SK-N-SH (cell line): ENCODE measurements around the gene EPB41L3. TPM values are rescaled to one million over a fixed set of nuclear protein-coding genes. Genes with fewer than 3 reads are reported as not detected.

Experiments used
- CTCF ChIA-PET: fragments of 300-600, 350-600 bp; formaldehyde crosslinking; extraction: SDS; loops from one replicate; lab custom pipeline; 2021; lab: Yijun Ruan, JAX
- POLR2A ChIA-PET: fragments of 350-600 bp; sonication (Branson Sonifier 250); formaldehyde crosslinking; extraction: SDS; loops from one replicate; lab custom pipeline; 2020; ENCODE audit warnings: antibody characterized with exemption, inconsistent platforms; lab: Yijun Ruan, JAX
- DNase-seq: peaks from one replicate; pipeline ENCODE4 v3.0.0; 2012
- H2AFZ ChIP-seq: fragments of 200-600 bp; sonication (generic); 2 replicates; pipeline ENCODE4 v1.8.1; 2016; ENCODE audit warnings: antibody characterized with exemption, mild to moderate bottlenecking, low read depth
- H3F3A ChIP-seq: fragments of 200-600 bp; sonication (generic); replicated peaks from 2 replicates; pipeline ENCODE3; 2016; ENCODE audit warnings: antibody characterized with exemption, mild to moderate bottlenecking; ENCODE audit not compliant: insufficient read depth
- H3K27ac ChIP-seq, 2 experiments: fragments of 200-500 bp in 1 of 2; fragments of 200-600 bp in 1 of 2; sonication (Bioruptor generic) in 1 of 2; sonication (generic), shearing (Covaris generic) in 1 of 2; 2 replicates each; pipeline versions ENCODE4 v1.5.1 to v1.6.1; 2014 to 2016; ENCODE audit warnings: low read depth in 2 of 2, inconsistent platforms in 1 of 2, low read length in 1 of 2, mild to moderate bottlenecking in 1 of 2, mixed read lengths in 1 of 2
- H3K27me3 ChIP-seq: fragments of 200-600 bp; sonication (generic), shearing (Covaris generic); 2 replicates; pipeline ENCODE4 v1.6.1; 2016; ENCODE audit warnings: mixed run types; ENCODE audit not compliant: insufficient read depth
- H3K36me3 ChIP-seq, 2 experiments: fragments of 200-500 bp in 1 of 2; fragments of 200-600 bp in 1 of 2; sonication (Bioruptor generic) in 1 of 2; sonication (generic) in 1 of 2; replicated peaks in 1 of 2; 2 replicates each; pipeline versions ENCODE3 to v1.5.1; 2014 to 2016; ENCODE audit warnings: low read length in 1 of 2, mild to moderate bottlenecking in 1 of 2; ENCODE audit not compliant: insufficient read depth in 2 of 2, control insufficient read depth in 1 of 2
- H3K4me1 ChIP-seq, 2 experiments: fragments of 200-500 bp in 1 of 2; fragments of 200-600 bp in 1 of 2; sonication (Bioruptor generic) in 1 of 2; sonication (generic), shearing (Covaris generic) in 1 of 2; 2 replicates each; pipeline versions ENCODE4 v1.5.1 to v1.6.1; 2014 to 2016; ENCODE audit warnings: low read depth in 1 of 2, low read length in 1 of 2, mixed run types in 1 of 2; ENCODE audit not compliant: insufficient read depth in 2 of 2, control insufficient read depth in 1 of 2
- H3K4me2 ChIP-seq: fragments of 200-600 bp; sonication (generic), shearing (Covaris generic); 2 replicates; pipeline ENCODE4 v1.6.1; 2017; ENCODE audit warnings: mixed run types
- H3K4me3 ChIP-seq, 2 experiments: fragments of 200-500 bp in 1 of 2; fragments of 200-600 bp in 1 of 2; sonication (Bioruptor generic) in 1 of 2; sonication (generic), shearing (Covaris generic) in 1 of 2; 2 replicates each; pipeline versions ENCODE4 v1.5.1 to v1.8.1; 2014 to 2016; ENCODE audit warnings: low read depth in 2 of 2, inconsistent platforms in 1 of 2, low read length in 1 of 2, mild to moderate bottlenecking in 1 of 2, mixed read lengths in 1 of 2, moderate library complexity in 1 of 2
- H3K79me2 ChIP-seq: fragments of 200-600 bp; sonication (generic); 2 replicates; pipeline ENCODE4 v1.8.1; 2017; ENCODE audit warnings: mild to moderate bottlenecking; ENCODE audit not compliant: insufficient read depth
- H3K9ac ChIP-seq: fragments of 200-600 bp; sonication (generic); 2 replicates; pipeline ENCODE4 v1.6.1; 2017; ENCODE audit warnings: mixed run types
- H3K9me2 ChIP-seq: fragments of 200-600 bp; sonication (generic); 2 replicates; pipeline ENCODE4 v1.6.1; 2017; ENCODE audit warnings: mixed run types
- H3K9me3 ChIP-seq: fragments of 200-600 bp; sonication (generic); 2 replicates; pipeline ENCODE4 v1.6.1; 2017; ENCODE audit warnings: mixed run types, mild to moderate bottlenecking, moderate library complexity
- H4K20me1 ChIP-seq: fragments of 200-600 bp; sonication (generic); 2 replicates; pipeline ENCODE4 v1.6.1; 2017; ENCODE audit warnings: mild to moderate bottlenecking, mixed run types; ENCODE audit not compliant: insufficient read depth
- EP300 ChIP-seq, 2 experiments: IDR thresholded peaks; 2 replicates each; pipeline versions ENCODE4 v1.4.0 to v1.6.1; 2012; ENCODE audit warnings: borderline replicate concordance in 1 of 2, low read depth in 1 of 2, low read length in 1 of 2
- EZH2phosphoT487 ChIP-seq: fragments of 200-600 bp; sonication (generic); IDR thresholded peaks from 2 replicates; pipeline ENCODE4 v1.6.1; 2017; ENCODE audit warnings: low read depth, mixed run types, mild to moderate bottlenecking, antibody characterized with exemption, moderate library complexity, borderline replicate concordance
- FOXM1 ChIP-seq: IDR thresholded peaks from 2 replicates; pipeline ENCODE4 v1.4.0; 2012; ENCODE audit warnings: low read depth, mild to moderate bottlenecking
- GATA2 ChIP-seq: sonication (generic); formaldehyde crosslinking; IDR thresholded peaks from 2 replicates; pipeline ENCODE4 v1.5.0; 2020; ENCODE audit warnings: mild to moderate bottlenecking, missing genetic modification reagents
- MXI1 ChIP-seq: IDR thresholded peaks from 2 replicates; pipeline ENCODE4 v1.6.1; 2012; ENCODE audit warnings: mild to moderate bottlenecking, low read depth, low read length, improper control_type of control experiment
- POLR2AphosphoS5 ChIP-seq: IDR thresholded peaks from 2 replicates; pipeline ENCODE4 v1.6.1; 2012; ENCODE audit warnings: low read depth, low read length
- RAD21 ChIP-seq: IDR thresholded peaks from 2 replicates; pipeline ENCODE4 v1.6.1; 2012; ENCODE audit warnings: mild to moderate bottlenecking, low read length
- RCOR1 ChIP-seq: fragments of 150-350 bp; IDR thresholded peaks from 2 replicates; pipeline ENCODE4 v1.6.1; 2017; ENCODE audit warnings: antibody characterized with exemption, low read length
- RFX5 ChIP-seq: IDR thresholded peaks from 2 replicates; pipeline ENCODE4 v1.6.1; 2012; ENCODE audit warnings: mild to moderate bottlenecking, improper control_type of control experiment, low read length
- RXRA ChIP-seq: IDR thresholded peaks from 2 replicates; pipeline ENCODE4 v1.4.0; 2012; ENCODE audit warnings: low read depth, mild to moderate bottlenecking, borderline replicate concordance
- SIN3A ChIP-seq: IDR thresholded peaks from 2 replicates; pipeline ENCODE4 v1.6.1; 2012; ENCODE audit warnings: low read depth, mild to moderate bottlenecking, low read length, moderate library complexity, borderline replicate concordance
- SMC3 ChIP-seq: IDR thresholded peaks from 2 replicates; pipeline ENCODE4 v1.6.1; 2012; ENCODE audit warnings: low read depth, low read length, improper control_type of control experiment
- TEAD4 ChIP-seq: IDR thresholded peaks from 2 replicates; pipeline ENCODE4 v1.4.0; 2012; ENCODE audit warnings: mild to moderate bottlenecking, borderline replicate concordance; ENCODE audit not compliant: insufficient read depth
- YY1 ChIP-seq: IDR thresholded peaks from 2 replicates; pipeline ENCODE4 v1.4.0; 2012; ENCODE audit warnings: low read depth, mild to moderate bottlenecking
- WGBS: methylation state at CpG from one replicate; pipeline ENCODE4 v1.1.6; 2017; ENCODE audit warnings: low lambda C conversion rate; 5-methylcytosine and 5-hydroxymethylcytosine counted together
- polyA plus RNA-seq, 3 experiments: library from polyadenylated mRNA; depleted of rRNA; stranded (reverse); fragments of >200 nt; gene quantifications; 2 replicates each; pipeline ENCODE4 v1.2.3, GENCODE V29; 2012
- TF ChIP-seq, protein P1 (sequence below): IDR thresholded peaks from 2 replicates; pipeline ENCODE4 v1.4.0; 2012; ENCODE audit warnings: low read depth, borderline replicate concordance
- TF ChIP-seq, protein P2 (sequence below): fragments of 200-600 bp; sonication (generic); IDR thresholded peaks from 2 replicates; pipeline ENCODE4 v1.6.1; 2017; ENCODE audit warnings: antibody characterized with exemption, mild to moderate bottlenecking, moderate library complexity
- TF ChIP-seq, protein P3 (sequence below): IDR thresholded peaks from 2 replicates; pipeline ENCODE4 v1.4.0; 2012; ENCODE audit warnings: low read depth, borderline replicate concordance

Gene EPB41L3
- polyA plus RNA-seq, 1 of the 3 experiments (the other 2 are of a cell fraction) = 0.15 TPM

DNA sequence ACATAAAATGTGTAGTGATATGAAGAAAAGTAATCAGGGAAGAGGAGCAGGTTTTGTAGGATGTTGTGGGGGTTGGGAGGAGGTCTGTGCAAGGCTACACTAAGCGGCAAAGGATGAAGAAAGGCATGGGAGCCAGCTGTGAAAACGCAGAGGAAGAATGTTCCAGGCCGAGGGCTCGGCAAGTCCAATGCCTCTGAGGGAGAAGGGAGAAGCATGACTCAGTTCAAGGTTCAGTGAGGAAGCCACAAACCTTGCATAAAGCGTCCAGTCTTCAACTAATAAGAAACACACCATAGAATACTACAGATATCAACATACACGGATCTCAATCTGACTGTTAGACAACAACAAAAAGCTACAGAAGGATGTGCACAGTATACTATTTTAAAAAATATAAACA is 16.2 kb downstream of the EPB41L3 start:
- no peaks in the 10 kb centered on the region for H3K9me2 ChIP-seq
- no peaks in the 10 kb centered on the region for H3F3A ChIP-seq
- no peak overlapping the region for H3K4me3 ChIP-seq
- DNase-seq = no peak
- H3K9me3 ChIP-seq = no peaks in the 10 kb centered on the region
- H3K36me3 ChIP-seq = no peaks in the 10 kb centered on the region
- TF ChIP-seq RXRA (no peak), YY1 (no peak), SIN3A (no peak), EZH2phosphoT487 (no peak), FOXM1 (no peak), SMC3 (no peak), RFX5 (no peak), GATA2 (no peak)
- TF ChIP-seq, protein P1, sequence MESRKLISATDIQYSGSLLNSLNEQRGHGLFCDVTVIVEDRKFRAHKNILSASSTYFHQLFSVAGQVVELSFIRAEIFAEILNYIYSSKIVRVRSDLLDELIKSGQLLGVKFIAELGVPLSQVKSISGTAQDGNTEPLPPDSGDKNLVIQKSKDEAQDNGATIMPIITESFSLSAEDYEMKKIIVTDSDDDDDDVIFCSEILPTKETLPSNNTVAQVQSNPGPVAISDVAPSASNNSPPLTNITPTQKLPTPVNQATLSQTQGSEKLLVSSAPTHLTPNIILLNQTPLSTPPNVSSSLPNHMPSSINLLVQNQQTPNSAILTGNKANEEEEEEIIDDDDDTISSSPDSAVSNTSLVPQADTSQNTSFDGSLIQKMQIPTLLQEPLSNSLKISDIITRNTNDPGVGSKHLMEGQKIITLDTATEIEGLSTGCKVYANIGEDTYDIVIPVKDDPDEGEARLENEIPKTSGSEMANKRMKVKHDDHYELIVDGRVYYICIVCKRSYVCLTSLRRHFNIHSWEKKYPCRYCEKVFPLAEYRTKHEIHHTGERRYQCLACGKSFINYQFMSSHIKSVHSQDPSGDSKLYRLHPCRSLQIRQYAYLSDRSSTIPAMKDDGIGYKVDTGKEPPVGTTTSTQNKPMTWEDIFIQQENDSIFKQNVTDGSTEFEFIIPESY = no peak
- TF ChIP-seq, protein P2, sequence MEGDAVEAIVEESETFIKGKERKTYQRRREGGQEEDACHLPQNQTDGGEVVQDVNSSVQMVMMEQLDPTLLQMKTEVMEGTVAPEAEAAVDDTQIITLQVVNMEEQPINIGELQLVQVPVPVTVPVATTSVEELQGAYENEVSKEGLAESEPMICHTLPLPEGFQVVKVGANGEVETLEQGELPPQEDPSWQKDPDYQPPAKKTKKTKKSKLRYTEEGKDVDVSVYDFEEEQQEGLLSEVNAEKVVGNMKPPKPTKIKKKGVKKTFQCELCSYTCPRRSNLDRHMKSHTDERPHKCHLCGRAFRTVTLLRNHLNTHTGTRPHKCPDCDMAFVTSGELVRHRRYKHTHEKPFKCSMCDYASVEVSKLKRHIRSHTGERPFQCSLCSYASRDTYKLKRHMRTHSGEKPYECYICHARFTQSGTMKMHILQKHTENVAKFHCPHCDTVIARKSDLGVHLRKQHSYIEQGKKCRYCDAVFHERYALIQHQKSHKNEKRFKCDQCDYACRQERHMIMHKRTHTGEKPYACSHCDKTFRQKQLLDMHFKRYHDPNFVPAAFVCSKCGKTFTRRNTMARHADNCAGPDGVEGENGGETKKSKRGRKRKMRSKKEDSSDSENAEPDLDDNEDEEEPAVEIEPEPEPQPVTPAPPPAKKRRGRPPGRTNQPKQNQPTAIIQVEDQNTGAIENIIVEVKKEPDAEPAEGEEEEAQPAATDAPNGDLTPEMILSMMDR = no peak
- H3K9ac ChIP-seq = no peak overlapping the region
- no peak overlapping the region for H3K4me2 ChIP-seq
- 18% methylated on average over 6 of the region's 6 CpGs for WGBS
- ChIA-PET POLR2A (no interaction called here), CTCF (interaction anchor here (0.8 kb wide), 1 partner anchor 77 kb away, joined by 3 read pairs; no protein-coding TSS in a partner anchor)
- H3K27me3 ChIP-seq = no peaks in the 10 kb centered on the region
- no peaks in the 10 kb centered on the region for H3K79me2 ChIP-seq
- H2AFZ ChIP-seq = no peak overlapping the region
- no peaks in the 10 kb centered on the region; a peak in 1 of 4 replicates for H3K4me1 ChIP-seq
- H3K27ac ChIP-seq = no peak overlapping the region
- no peaks in the 10 kb centered on the region for H4K20me1 ChIP-seq

DNA sequence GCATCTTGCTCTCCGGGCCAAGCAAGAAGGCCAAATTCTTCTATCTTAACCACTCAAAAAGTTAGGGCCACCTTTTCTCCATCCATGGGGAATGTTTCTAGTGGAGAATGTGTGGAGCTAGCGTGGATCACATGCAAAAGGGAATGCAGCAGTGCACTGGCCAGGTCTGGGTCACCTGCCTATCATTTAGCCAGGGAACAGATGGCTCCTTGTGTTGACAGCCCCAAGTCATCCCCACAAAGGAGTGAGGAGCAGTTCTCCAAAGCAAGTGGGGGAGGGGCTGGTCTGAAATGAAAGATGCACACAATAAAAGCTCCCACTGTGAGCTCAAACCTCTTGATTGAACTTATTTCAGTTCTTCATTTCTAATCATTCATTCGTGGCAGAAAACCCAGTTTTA is 19.1 kb downstream of the EPB41L3 start:
- TF ChIP-seq YY1 (no peak), EZH2phosphoT487 (no peak), TEAD4 (no peak), RXRA (no peak), MXI1 (no peak), RCOR1 (no peak), RAD21 (no peak), POLR2AphosphoS5 (no peak), EP300 (IDR thresholded peaks at IDR 0.05; ENCODE audit: borderline replicate concordance in 1 of 2, low read depth in 1 of 2, low read length in 1 of 2) (no peak)
- TF ChIP-seq, protein P3, sequence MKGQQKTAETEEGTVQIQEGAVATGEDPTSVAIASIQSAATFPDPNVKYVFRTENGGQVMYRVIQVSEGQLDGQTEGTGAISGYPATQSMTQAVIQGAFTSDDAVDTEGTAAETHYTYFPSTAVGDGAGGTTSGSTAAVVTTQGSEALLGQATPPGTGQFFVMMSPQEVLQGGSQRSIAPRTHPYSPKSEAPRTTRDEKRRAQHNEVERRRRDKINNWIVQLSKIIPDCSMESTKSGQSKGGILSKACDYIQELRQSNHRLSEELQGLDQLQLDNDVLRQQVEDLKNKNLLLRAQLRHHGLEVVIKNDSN = no peak
- no peak overlapping the region for H2AFZ ChIP-seq
- H3K9me2 ChIP-seq = no peaks in the 10 kb centered on the region
- H3K4me1 ChIP-seq = no peaks in the 10 kb centered on the region; a peak in 1 of 4 replicates
- H3F3A ChIP-seq = no peaks in the 10 kb centered on the region
- H3K4me3 ChIP-seq = no peak overlapping the region
- H3K9me3 ChIP-seq = no peaks in the 10 kb centered on the region
- H3K27ac ChIP-seq = no peak overlapping the region
- H3K27me3 ChIP-seq = no peaks in the 10 kb centered on the region
- H3K4me2 ChIP-seq = no peak overlapping the region
- 5% methylated on average over 3 of the region's 3 CpGs for WGBS
- no peak for DNase-seq
- CTCF ChIA-PET = no interaction called here
- POLR2A ChIA-PET = no interaction called here
- H4K20me1 ChIP-seq = no peaks in the 10 kb centered on the region
- no peaks in the 10 kb centered on the region for H3K36me3 ChIP-seq
- H3K9ac ChIP-seq = no peak overlapping the region
- H3K79me2 ChIP-seq = no peaks in the 10 kb centered on the region
